OCI-LY7 (cell line): ENCODE measurements around the gene SLC6A18. TPM values are rescaled to one million over a fixed set of nuclear protein-coding genes. Genes with fewer than 3 reads are reported as not detected.

ENCODE experiments used
- BruUV-seq: library from RNA; stranded (reverse); fragments of 400-500 nt; replicated peaks from 2 replicates; lab custom pipeline; 2021; lab: Mats Ljungman, UMichigan
- CTCF ChIA-PET: fragments of 300-600 bp; sonication (Branson Sonifier 250); formaldehyde crosslinking; loops from one replicate; lab custom pipeline; 2022; ENCODE audit warnings: antibody characterized with exemption; ENCODE audit not compliant: unreplicated experiment; lab: Charles Lee
- POLR2A ChIA-PET: fragments of 300-600 bp; sonication (Branson Sonifier 250); formaldehyde crosslinking; loops from one replicate; lab custom pipeline; 2022; ENCODE audit warnings: antibody characterized with exemption; lab: Charles Lee
- DNase-seq: peaks from one replicate; pipeline ENCODE4 v3.0.0-alpha.2; 2015; ENCODE audit warnings: low spot score
- H2AFZ ChIP-seq: fragments of 200-600 bp; sonication (generic), shearing (Covaris generic); 2 replicates; pipeline ENCODE4 v1.6.1; 2014; ENCODE audit warnings: mild to moderate bottlenecking, antibody characterized with exemption, low read length, moderate library complexity
- H3K27ac ChIP-seq: fragments of 200-600 bp; sonication (generic); 2 replicates; pipeline ENCODE4 v1.5.1; 2014; ENCODE audit warnings: mixed run types, low read depth, mild to moderate bottlenecking, moderate library complexity, low read length, inconsistent platforms; ENCODE audit not compliant: poor library complexity, severe bottlenecking
- H3K36me3 ChIP-seq: fragments of 200-600 bp; sonication (generic); 2 replicates; pipeline ENCODE4 v1.6.1; 2014; ENCODE audit warnings: mild to moderate bottlenecking, antibody characterized with exemption, low read length, moderate library complexity, mixed read lengths; ENCODE audit not compliant: insufficient read depth
- H3K4me1 ChIP-seq: fragments of 200-600 bp; sonication (generic); 2 replicates; pipeline ENCODE4 v1.5.1; 2014; ENCODE audit warnings: mild to moderate bottlenecking, low read length; ENCODE audit not compliant: insufficient read depth, poor library complexity, severe bottlenecking
- H3K4me2 ChIP-seq: fragments of 200-600 bp; sonication (generic); 2 replicates; pipeline ENCODE4 v1.6.1; 2014; ENCODE audit warnings: mild to moderate bottlenecking, low read length
- H3K4me3 ChIP-seq: fragments of 200-600 bp; sonication (generic); 2 replicates; pipeline ENCODE4 v1.5.1; 2014; ENCODE audit warnings: mild to moderate bottlenecking, low read depth, low read length; ENCODE audit not compliant: poor library complexity, severe bottlenecking
- H3K79me2 ChIP-seq: fragments of 200-600 bp; sonication (generic); 2 replicates; pipeline ENCODE4 v1.6.1; 2016; ENCODE audit warnings: low read depth, mild to moderate bottlenecking, low read length, moderate library complexity, mixed read lengths; ENCODE audit not compliant: insufficient read depth
- H3K9me2 ChIP-seq: fragments of 200-600 bp; sonication (generic); 2 replicates; pipeline ENCODE4 v1.6.1; 2016; ENCODE audit warnings: mild to moderate bottlenecking, low read length, mixed read lengths; ENCODE audit not compliant: insufficient read depth
- H3K9me3 ChIP-seq: fragments of 200-600 bp; sonication (generic); 2 replicates; pipeline ENCODE4 v1.6.1; 2014; ENCODE audit warnings: mild to moderate bottlenecking, mixed run types, low read length, mixed read lengths
- H4K20me1 ChIP-seq: fragments of 200-600 bp; sonication (generic); 2 replicates; pipeline ENCODE4 v1.6.1; 2014; ENCODE audit warnings: mild to moderate bottlenecking, antibody characterized with exemption, low read length, moderate library complexity, mixed read lengths; ENCODE audit not compliant: insufficient read depth
- CTCF ChIP-seq: fragments of 200-600 bp; sonication (generic); conservative IDR thresholded peaks from 2 replicates; pipeline ENCODE4 v1.5.1; 2014; ENCODE audit warnings: mild to moderate bottlenecking, antibody characterized with exemption, low read length, moderate library complexity, mixed read lengths
- EZH2phosphoT487 ChIP-seq: fragments of 200-600 bp; sonication (generic); IDR thresholded peaks from 2 replicates; pipeline ENCODE4 v1.6.1; 2018; ENCODE audit warnings: low read depth, borderline replicate concordance, mild to moderate bottlenecking, mixed run types, antibody characterized with exemption, low read length, moderate library complexity, mixed read lengths
- intact Hi-C: fragments of 100-400 bp; cut with micrococcal nuclease; formaldehyde crosslinking; loops from one replicate; pipeline ENCODE4 v1.10.0; 2022; ENCODE audit not compliant: unreplicated experiment
- total RNA-seq, 2 experiments: library from RNA; depleted of rRNA in 1 of 2; stranded (reverse); fragments of >200 nt in 1 of 2; shearing (Covaris generic) in 1 of 2; gene quantifications; 2 replicates each; pipeline ENCODE4 v1.2.3, GENCODE V29; 2014 to 2022

SLC6A18 gene
- total RNA-seq, 2 experiments from 2014 or later: not detected

DNA sequence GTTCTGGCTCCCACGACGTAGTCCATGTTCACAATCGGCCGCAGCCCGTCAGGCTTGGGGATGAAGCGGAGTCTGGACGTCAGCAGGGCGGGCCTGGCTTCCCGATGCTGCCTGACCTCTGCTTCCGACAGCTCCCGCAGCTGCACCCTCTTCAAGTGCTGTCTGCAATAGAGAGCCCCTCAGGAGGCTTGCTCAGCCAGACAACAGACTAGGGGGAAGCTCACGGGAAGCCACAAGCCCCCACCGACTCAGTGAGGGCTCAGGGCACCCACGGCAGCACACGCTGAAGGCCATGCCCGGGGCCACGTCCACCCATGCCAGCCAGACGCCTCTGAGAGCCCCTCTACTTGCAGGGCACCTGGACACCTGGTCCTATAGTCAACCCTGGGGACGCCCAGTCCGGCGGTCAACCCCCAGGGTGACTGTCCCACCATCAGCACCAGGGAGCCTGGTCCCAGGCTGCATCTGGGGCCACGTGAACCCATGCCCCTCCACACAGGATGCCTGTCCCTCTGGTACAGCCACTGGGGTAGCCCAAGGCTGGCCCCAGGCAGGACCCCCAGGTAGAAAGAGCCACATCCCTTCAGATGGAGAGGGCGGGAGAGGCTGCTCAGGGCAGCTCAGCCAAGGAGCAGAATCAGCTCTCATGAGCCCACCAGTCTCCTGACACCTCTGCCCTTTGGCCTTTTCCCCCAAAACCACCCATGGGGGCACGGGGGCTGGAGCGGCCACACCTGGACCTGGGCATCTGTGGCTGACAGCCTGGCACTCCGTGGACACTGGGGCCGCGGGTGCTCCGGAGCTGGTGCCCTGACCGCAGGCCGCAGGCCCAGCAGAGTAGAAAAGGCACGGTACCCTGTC lies 55.2 kb downstream of the SLC6A18 start:
- TF ChIP-seq CTCF (no peak), EZH2phosphoT487 (no peak)
- Histone ChIP-seq H3K79me2 (peaks cover 61% of the 10 kb centered on the region), H4K20me1 (peaks cover 4% of the 10 kb centered on the region; the same call in 1 of the 2 replicates), H3K36me3 (peaks cover 95% of the 10 kb centered on the region), H2AFZ (no peak overlapping the region), H3K9me3 (no peaks in the 10 kb centered on the region), H3K4me3 (no peak overlapping the region), H3K27ac (no peak overlapping the region), H3K4me2 (no peak overlapping the region), H3K9me2 (no peaks in the 10 kb centered on the region), H3K4me1 (no peaks in the 10 kb centered on the region)
- DNase-seq: no peak
- CTCF ChIA-PET: no interaction called here
- no TSS peak for BruUV-seq
- intact Hi-C loops: no loop called here
- POLR2A ChIA-PET: no interaction called here

- no peak for DNase-seq
- no TSS peak for BruUV-seq
- CTCF ChIA-PET: no interaction called here
Measured at GRCh38 chr5:1281038-1281882, 56.1 kb downstream of the SLC6A18 start.

More at GRCh38 chr5:1281038-1281882, 56.1 kb downstream of the SLC6A18 start:
- TF ChIP-seq CTCF: no peak
- no peak for TF ChIP-seq EZH2phosphoT487
- Histone ChIP-seq H3K9me2 (no peaks in the 10 kb centered on the region), H4K20me1 (peaks cover 6% of the 10 kb centered on the region; the same call in 1 of the 2 replicates), H3K36me3 (peaks cover 95% of the 10 kb centered on the region), H3K27ac (no peak overlapping the region), H3K4me1 (no peaks in the 10 kb centered on the region), H3K9me3 (no peaks in the 10 kb centered on the region), H2AFZ (no peak overlapping the region), H3K4me2 (no peak overlapping the region), H3K79me2 (peaks cover 61% of the 10 kb centered on the region), H3K4me3 (no peak overlapping the region)
- intact Hi-C loops: no loop called here
- POLR2A ChIA-PET: interaction anchor here (1.1 kb wide), 1 partner anchor 13 kb away, joined by 3 read pairs; no protein-coding TSS in a partner anchor
